HG02852 (cell line): ENCODE results near the gene CLNK.

ENCODE experiments used
- ATAC-seq: cut with Tn5 transposase; IDR thresholded peaks from one replicate; pipeline ENCODE4 v1.9.1; 2021; ENCODE audit warnings: mild to moderate bottlenecking, moderate library complexity; ENCODE audit not compliant: unreplicated experiment

The CLNK gene

DNA sequence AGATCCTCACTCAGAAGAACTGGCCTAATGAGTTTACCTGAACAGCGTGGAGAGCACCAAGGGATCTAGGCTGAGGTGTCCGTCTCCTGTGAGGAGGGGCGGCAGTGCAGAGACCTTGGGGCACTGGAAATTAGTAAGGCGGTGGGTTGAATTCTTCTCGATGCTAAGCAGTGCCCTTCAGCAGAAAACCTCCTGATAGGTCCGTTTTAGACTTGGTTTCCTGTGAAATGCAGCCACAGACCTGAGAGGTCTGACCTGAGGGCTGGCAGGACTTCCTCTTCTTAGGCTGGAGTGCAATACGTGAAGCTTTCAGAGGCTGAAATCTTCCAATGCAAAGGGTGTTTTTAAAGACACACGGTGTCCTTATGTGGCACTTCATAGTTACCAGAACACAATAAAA lies at the start of gene CLNK:
CLNK (minus strand) TSS at position 138 of the 400 bp plus-strand sequence. CDS start 16,899 bp downstream, outside the sequence.
- ATAC-seq, result peak; percentile 66

DNA sequence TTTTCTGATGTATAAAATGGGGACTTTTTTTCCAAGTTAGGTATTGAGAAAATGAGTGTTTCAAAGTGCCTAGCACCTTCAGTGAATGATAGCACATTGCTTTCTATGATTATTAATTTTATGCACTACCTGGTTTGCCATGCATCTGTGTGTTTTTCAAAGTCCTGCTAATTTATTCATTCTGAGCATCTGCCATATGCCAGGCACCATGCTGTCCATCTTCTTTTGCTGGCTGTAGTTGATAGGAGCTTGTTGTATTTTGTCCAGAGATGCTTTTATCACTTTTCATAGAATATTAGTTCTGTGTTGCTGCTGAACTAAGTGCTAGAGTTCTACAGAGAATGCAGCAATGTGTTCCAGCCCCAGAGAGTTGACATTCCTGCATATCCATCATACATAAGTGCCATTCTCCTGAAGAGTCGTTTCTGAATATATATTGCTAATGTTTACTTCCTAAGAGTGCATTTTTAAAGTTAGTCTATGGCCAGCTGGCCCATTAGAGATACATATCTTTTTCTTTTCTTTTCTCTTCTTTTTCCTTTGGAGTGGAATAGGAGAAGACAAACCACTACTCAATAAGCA lies 49.0 kb upstream of the CLNK start:
- no peak for ATAC-seq

DNA sequence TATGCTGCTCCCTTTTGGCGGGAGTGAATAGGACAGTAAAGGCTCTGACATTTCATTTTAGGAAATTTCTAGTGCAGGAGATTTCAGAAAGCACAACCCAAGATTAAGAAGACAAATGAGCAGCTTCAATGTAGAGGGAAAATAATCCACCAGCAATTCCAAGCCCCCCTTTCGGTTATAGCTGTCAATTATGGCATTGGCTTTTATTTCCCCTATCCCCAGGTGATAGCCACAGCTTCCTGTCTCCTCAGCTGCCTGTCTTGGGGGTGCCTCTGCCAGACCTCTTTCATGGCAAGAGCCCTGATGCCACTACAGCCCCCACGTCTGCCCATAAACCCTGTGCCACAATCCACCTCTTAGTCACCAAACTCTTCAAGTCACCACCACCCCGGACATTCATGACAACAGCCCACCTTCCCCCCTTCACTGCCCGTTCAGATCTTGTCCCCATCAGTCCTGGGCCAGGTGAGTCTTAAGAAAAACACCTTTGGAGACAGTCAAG lies 48.4 kb upstream of the CLNK start:
- ATAC-seq, result no peak

GRCh38 chr4:10732235-10732913 lies 47.8 kb upstream of the CLNK start:
- peak; percentile 35 for ATAC-seq

GRCh38 chr4:10731690-10732089 lies 47.1 kb upstream of the CLNK start:
- ATAC-seq, result no peak

DNA sequence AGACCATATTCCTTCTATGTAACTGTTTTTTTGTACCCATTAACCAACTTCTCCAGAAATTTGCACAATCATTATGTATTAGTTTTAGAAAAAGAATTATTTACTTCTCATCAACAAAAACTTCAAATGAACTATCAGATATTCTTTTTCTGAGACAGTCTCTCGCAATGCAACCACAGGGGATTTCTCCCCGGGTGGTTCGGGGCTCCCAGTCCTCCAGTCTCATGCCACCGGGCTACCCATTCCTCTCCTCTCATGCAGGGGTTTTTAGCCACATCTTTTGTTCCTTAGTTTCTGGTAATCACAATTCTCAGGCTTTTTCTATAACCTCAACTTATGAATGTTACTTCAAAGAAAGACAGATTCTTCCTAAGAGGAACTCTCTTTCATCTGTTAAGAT lies 46.6 kb upstream of the CLNK start:
- no peak for ATAC-seq

DNA sequence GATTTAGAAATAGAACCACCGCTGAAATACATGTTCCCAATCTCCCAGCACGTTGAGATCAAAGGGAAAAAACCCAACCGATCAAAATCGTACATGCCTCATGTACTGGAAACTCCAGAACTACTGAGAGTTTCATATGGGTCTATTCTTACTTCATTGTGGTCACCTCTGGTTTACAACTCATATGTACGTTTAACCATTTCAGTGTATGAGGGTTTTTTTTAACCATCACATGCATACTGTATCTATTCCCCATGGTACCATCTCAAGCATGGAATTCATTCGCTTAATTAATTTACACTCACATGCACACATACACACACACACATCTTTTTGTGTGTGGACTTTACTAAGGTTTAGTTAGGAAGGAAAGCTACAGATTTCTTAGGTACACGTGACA lies 46.0 kb upstream of the CLNK start:
- ATAC-seq, result peak; percentile 59

DNA sequence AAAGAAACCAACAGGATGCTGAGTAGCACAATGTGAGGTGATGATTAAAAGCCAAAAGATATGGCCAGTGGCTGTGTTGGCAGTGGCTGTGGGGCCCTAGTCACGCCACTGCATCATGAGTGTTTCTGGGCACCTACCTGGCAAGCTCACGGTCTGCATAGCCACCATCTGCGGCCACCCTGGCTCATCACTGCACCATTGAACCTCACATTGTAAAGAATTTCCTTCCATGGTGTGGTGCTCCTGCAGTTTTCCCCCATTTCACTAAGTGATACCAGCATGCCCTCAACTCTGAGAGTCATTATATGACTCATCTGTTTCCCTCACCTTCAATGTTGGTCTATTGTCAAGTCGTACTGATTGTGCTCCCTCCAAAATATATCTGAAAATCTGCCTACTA lies 45.5 kb upstream of the CLNK start:
- peak; percentile 31 for ATAC-seq

GRCh38 chr4:10729366-10729765 lies 44.8 kb upstream of the CLNK start:
- ATAC-seq, result no peak

DNA sequence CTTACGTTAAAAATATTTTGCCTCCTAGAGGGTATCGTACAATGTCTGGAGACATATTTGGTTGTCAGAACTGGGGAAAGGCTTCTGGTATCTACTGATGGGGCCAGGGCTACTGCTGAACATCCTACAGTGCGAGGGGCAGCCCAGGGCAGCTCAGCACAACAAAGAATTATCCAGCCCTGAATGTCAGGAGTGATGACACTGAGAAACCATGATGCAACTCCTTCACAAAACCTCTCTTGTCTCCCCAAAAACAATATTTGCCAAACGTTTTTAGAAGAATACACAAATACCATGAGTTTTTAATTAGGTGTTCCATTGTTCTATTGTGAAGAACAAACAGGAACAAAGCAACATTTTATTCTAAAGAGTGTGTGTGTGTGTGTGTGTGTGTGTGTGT lies 43.4 kb upstream of the CLNK start:
- ATAC-seq, result no peak

DNA sequence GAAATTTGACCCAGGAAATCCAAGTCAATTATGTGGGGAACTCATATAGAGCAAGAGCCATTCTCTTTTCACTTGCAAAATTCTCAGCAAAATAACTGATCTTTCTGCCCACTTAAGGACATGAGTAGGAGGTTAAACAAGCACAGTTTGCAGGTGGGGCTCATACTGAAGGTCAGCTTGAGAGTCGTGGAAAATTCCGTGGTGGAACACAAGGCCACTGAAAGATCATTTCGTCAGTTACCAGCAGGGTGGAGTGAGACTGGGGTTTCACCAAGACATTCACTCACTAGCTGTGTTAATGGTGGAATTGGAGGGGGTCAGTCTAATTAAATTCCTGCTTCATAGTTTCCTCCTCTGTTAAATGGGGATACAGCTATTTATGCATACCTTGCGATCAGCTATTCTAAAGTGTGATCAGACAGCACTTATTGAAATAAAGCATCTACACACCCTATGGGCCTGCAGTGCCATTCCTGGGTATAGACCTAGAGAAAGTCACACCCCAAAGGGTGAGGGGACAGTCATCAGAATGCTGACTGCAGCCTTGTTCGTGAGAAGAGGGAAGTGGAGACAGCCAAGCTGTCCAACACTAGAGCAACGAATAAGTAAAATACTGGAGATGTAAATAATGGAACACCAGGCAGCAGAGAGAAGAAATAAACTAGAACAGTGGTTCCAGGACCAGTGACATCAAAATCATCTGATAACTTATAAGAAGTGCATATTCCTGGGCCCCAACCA lies 42.7 kb upstream of the CLNK start:
- peak; percentile 22 for ATAC-seq

- peak; percentile 86 for ATAC-seq
Observed at GRCh38 chr4:10722957-10723356, 38.4 kb upstream of the CLNK start.

DNA sequence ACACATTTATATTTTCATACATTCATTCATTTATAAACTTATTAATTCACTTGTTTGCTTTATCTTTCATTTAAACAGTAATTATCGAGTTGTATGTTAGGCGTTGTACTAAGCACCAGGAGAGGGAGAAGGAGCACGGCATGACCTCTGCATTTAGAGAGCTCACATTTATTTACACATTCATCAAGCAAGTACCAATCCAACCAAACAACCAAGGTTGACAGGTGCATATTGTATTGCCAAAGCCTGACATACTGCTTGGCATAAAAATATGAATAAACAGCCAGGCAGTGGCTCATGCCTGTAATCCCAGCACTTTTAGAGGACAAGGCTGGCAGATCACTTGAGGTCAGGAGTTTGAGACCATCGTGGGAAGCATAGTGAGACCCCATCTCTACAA lies 37.0 kb upstream of the CLNK start:
- ATAC-seq, result no peak

DNA sequence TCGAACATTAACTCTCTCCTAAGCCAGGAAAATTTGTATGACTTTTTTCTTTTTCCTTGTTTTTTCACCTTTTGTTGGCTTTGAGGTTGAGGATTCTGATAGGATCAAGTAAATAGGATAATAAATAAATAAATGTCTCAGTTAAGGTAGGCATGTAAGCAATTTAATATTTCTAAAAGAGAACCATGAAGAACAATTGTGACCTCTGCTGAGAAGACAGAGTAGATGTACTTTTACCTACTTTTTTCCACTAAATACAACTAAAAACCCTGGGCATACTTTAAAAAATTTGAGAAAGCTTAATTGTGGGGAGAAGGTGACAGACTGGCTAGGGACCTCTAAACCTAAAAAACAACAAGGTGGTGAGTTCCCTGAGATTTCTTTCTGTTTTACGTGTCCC lies 31.6 kb upstream of the CLNK start:
- no peak for ATAC-seq

DNA sequence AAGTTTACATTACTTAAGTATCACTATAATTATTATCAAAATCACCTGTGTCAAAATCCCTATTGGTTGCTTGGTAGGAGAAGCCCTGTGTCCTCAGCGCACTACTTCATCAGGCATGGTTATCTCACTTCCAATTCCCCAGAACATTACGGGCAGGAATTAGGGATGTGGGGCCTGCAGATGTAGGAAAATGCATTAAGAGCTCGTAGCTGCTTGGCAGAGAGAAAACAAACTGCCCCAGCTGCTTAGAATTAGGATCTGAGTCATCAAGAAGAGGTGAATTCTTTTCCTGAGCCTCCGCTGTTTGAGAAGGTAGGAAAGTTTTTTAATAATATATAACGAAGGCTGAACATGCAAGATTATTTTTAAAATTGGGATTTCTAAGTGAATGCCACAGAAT lies 31.1 kb upstream of the CLNK start:
- ATAC-seq, result no peak

DNA sequence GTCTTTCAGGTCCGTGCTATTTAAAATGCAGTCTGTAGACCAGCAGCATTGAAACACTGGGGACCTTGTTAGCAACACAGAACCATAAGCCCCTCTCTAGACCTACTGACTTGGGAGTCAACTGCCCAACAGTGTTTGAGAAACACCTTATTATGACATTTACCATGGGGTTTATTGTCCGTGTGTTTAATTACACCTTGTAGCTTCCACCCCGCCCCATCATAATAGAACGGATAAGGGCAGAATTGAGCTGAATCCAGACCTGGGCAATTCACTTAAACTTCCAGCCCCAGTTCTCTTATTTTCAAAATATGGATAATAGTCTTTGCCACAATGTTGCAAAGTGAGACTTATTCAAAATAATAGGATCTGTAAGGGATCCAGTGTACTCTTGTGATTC lies 30.6 kb upstream of the CLNK start:
- ATAC-seq, result no peak

DNA sequence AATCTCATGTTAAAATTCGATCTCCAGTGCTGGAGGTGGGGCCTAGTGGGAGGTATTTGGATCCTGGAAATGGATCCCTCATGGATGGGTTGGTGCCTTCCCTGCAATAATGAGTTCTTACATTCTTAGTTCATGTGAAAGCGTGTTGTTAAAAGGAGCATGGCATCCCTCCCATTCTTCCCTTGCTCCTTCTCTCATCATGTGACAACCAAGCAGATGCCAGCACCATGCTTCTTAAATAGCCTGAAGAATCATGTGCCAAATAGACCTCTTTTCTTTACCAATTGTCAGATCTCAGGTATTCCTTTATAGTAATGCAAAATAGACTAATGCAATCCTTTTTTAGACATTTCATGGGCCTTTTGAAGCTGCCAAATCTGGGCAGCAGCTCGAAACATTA lies 29.0 kb upstream of the CLNK start:
- no peak for ATAC-seq

- ATAC-seq, result no peak
Observed at GRCh38 chr4:10706236-10706635, 21.7 kb upstream of the CLNK start.

DNA sequence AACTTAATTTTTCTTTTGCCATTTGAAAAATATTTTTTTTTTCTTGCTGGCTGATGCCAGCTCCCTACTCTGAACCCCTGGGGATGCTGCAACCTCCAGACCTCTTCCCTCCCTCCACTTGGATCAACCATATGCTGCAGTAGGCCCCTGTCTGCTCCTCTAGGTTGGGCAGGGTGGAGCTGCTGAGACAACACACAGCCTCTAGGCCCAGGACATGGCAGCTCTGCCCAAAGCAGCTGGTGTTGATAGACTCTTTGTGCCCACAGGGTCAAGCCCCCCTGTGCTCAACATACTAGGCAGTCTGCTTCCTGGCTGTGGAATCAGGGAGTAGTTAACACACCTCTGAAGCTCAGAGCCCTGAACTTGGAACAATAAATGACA lies 19.9 kb upstream of the CLNK start:
- no peak for ATAC-seq

DNA sequence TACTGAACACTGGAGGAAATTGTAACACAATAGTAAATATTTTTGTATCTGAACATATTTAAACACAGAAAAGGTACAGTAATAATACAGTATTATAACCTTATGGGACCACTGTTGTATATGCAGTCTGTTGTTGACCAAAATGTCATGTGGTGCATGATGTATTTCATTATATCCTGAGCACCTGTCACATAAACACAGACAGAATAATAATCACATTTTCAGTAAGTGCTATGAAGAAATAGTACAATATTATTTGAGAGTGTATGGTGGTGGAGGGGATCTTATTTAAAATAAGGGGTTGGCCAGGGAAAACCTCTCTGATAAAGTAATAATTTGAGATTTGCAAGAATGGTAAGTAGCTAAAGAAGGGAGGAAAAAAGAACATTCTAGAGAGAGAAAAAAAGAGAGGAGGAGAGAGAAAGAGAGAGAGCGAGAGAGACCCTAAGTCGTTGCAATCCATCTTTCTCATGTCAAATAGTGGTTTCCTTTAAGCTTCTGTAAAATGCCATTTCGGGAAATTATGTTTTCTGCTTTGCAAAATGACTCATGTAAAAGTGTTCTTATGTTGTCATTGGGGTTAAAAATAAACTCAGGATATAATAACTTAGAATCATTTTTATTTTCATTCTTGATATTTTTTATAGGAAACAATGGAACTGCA lies 19.3 kb upstream of the CLNK start:
- ATAC-seq, result no peak

DNA sequence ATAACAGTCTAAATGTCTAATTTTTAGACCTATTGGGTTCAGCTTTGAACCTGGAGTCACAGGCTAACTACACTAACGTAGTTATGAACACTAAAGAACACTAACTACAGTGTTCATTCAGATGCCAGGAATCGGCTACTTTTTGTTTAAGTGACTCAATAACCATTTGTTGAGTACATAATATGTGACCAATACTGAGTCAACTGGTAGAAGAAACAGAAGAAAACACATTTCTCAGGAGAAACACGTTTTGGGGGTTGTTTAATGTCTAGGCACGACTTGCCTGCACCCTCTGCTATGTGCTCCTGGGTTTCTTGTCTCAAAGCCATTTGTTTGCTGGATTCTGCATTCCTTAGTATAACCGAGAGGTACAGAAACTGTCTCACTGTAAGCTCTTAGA lies 18.6 kb upstream of the CLNK start:
- no peak for ATAC-seq
